ENCODE measurements around the gene DSC2.

DNA sequence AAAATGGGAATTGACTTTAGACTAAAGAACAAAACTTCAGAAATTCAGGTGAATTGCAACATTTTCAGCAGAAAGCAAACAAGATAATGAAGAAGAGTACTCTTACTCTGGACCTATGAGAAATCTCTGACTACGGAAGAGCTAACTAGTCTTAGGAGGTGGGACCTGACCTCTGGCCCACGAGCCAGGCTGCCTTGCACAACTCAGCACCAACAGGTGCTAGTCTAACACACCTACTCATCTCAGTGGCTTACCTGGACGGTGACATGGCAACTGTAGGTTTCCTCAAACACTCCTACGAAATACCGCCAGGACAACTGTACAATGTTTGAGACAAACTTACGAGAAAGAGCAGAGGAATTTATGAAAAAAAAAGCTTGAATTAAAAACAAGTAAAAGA lies 56.6 kb downstream of the DSC2 start:
- TF ChIP-seq, protein P1, sequence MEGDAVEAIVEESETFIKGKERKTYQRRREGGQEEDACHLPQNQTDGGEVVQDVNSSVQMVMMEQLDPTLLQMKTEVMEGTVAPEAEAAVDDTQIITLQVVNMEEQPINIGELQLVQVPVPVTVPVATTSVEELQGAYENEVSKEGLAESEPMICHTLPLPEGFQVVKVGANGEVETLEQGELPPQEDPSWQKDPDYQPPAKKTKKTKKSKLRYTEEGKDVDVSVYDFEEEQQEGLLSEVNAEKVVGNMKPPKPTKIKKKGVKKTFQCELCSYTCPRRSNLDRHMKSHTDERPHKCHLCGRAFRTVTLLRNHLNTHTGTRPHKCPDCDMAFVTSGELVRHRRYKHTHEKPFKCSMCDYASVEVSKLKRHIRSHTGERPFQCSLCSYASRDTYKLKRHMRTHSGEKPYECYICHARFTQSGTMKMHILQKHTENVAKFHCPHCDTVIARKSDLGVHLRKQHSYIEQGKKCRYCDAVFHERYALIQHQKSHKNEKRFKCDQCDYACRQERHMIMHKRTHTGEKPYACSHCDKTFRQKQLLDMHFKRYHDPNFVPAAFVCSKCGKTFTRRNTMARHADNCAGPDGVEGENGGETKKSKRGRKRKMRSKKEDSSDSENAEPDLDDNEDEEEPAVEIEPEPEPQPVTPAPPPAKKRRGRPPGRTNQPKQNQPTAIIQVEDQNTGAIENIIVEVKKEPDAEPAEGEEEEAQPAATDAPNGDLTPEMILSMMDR (IDR thresholded peaks at IDR 0.05), result no peak
- TF ChIP-seq POLR2A (IDR thresholded peaks at IDR 0.05) (no peak), POLR2AphosphoS5 (IDR thresholded peaks at IDR 0.05) (no peak)
